HCT116 (cell line): Measurements from ENCODE around the gene PXMP2. TPM values are rescaled to one million over a fixed set of nuclear protein-coding genes. Genes with fewer than 3 reads are reported as not detected.

Experiments used
- ATAC-seq: fragments of 200-7000 bp; cut with Tn5 transposase; 2 replicates; pipeline ENCODE4 v1.9.1; 2020; ENCODE audit warnings: mild to moderate bottlenecking, moderate library complexity
- BruUV-seq: library from RNA; stranded (reverse); fragments of 400-500 nt; replicated peaks from 2 replicates; lab custom pipeline; 2021; lab: Mats Ljungman, UMichigan
- CTCF ChIA-PET: fragments of 300-600 bp; sonication (Branson Sonifier 250); formaldehyde crosslinking; loops from one replicate; lab custom pipeline; 2021; ENCODE audit warnings: antibody characterized with exemption; lab: Charles Lee
- POLR2A ChIA-PET: fragments of 300-600, 350-600 bp; sonication (Branson Sonifier 250); formaldehyde crosslinking; loops from one replicate; lab custom pipeline; 2021; ENCODE audit warnings: antibody characterized with exemption; lab: Charles Lee
- RAD21 ChIA-PET, 2 experiments: fragments of 300-600 bp; sonication (Branson Sonifier 250); formaldehyde crosslinking; loops; one replicate each; lab custom pipeline; 2023; ENCODE audit warnings: low total read pairs in 2 of 2; ENCODE audit not compliant: uncharacterized antibody in 2 of 2, unreplicated experiment in 2 of 2, low non-redundant PET in 1 of 2; lab: Charles Lee
- DNase-seq: peaks from one replicate; pipeline ENCODE4 v3.0.0-alpha.2; 2010; ENCODE audit warnings: low read depth, low spot score
- H2AFZ ChIP-seq: fragments of 200-600 bp; shearing (Covaris generic), sonication (generic); 2 replicates; pipeline ENCODE4 v1.6.1; 2017; ENCODE audit warnings: low read depth, mixed run types, mixed read lengths, antibody characterized with exemption, low read length; ENCODE audit not compliant: poor library complexity, severe bottlenecking
- H3K27ac ChIP-seq: 2 replicates; pipeline ENCODE4 v1.5.1; 2012; ENCODE audit warnings: low read depth, low read length
- H3K27me3 ChIP-seq: fragments of 200-600 bp; sonication (generic); 2 replicates; pipeline ENCODE4 v1.6.1; 2016; ENCODE audit warnings: mixed run types, low read length, mixed read lengths; ENCODE audit not compliant: insufficient read depth
- H3K36me3 ChIP-seq, 2 experiments: fragments of 200-500 bp in 1 of 2; fragments of 200-600 bp in 1 of 2; sonication (Bioruptor generic) in 1 of 2; sonication (generic) in 1 of 2; 2 replicates each; pipeline versions ENCODE4 v1.5.1 to v1.6.1; 2014 to 2016; ENCODE audit warnings: low read length in 2 of 2, inconsistent platforms in 1 of 2, mixed read lengths in 1 of 2, mixed run types in 1 of 2; ENCODE audit not compliant: insufficient read depth in 2 of 2, control insufficient read depth in 1 of 2
- H3K4me1 ChIP-seq, 2 experiments: fragments of 200-600 bp in 1 of 2; sonication (generic) in 1 of 2; 2 replicates each; pipeline versions ENCODE4 v1.5.1 to v1.6.1; 2012 to 2017; ENCODE audit warnings: low read length in 2 of 2, inconsistent platforms in 1 of 2, mild to moderate bottlenecking in 1 of 2, mixed read lengths in 1 of 2, mixed run types in 1 of 2, moderate library complexity in 1 of 2; ENCODE audit not compliant: insufficient read depth in 2 of 2, control insufficient read depth in 1 of 2
- H3K4me2 ChIP-seq: fragments of 200-600 bp; sonication (generic); 2 replicates; pipeline ENCODE4 v1.6.1; 2017; ENCODE audit warnings: mixed run types, low read length, mixed read lengths
- H3K4me3 ChIP-seq, 2 experiments: fragments of 200-600 bp in 1 of 2; sonication (generic) in 1 of 2; replicated peaks in 1 of 2; 2 replicates each; pipeline ENCODE4 v1.5.1; 2011 to 2016; ENCODE audit warnings: low read length in 2 of 2, control low read depth in 1 of 2, low read depth in 1 of 2, mild to moderate bottlenecking in 1 of 2, mixed read lengths in 1 of 2, mixed run types in 1 of 2
- H3K79me2 ChIP-seq: fragments of 200-600 bp; sonication (generic); 2 replicates; pipeline ENCODE4 v1.6.1; 2017; ENCODE audit warnings: mild to moderate bottlenecking, mixed run types, low read length, moderate library complexity, mixed read lengths; ENCODE audit not compliant: insufficient read depth
- H3K9ac ChIP-seq: fragments of 200-600 bp; sonication (generic); 2 replicates; pipeline ENCODE4 v1.6.1; 2016; ENCODE audit warnings: low read length, mixed read lengths
- H3K9me2 ChIP-seq: fragments of 200-600 bp; sonication (generic), shearing (Covaris generic); 2 replicates; pipeline ENCODE4 v1.6.1; 2017; ENCODE audit warnings: mixed run types, mild to moderate bottlenecking, moderate library complexity; ENCODE audit not compliant: insufficient read depth
- H3K9me3 ChIP-seq, 2 experiments: fragments of 200-500 bp in 1 of 2; fragments of 200-600 bp in 1 of 2; sonication (Bioruptor generic) in 1 of 2; sonication (generic) in 1 of 2; 2 replicates each; pipeline ENCODE4 v1.6.1; 2014 to 2017; ENCODE audit warnings: low read length in 2 of 2, mixed read lengths in 2 of 2, inconsistent platforms in 1 of 2, low read depth in 1 of 2, mild to moderate bottlenecking in 1 of 2, mixed run types in 1 of 2, moderate library complexity in 1 of 2; ENCODE audit not compliant: control insufficient read depth in 1 of 2, insufficient read depth in 1 of 2
- H4K20me1 ChIP-seq: fragments of 200-600 bp; sonication (generic), shearing (Covaris generic); 2 replicates; pipeline ENCODE4 v1.6.1; 2017; ENCODE audit warnings: mixed run types, mild to moderate bottlenecking, moderate library complexity; ENCODE audit not compliant: insufficient read depth
- CTCF ChIP-seq, 3 experiments: fragments of 200-600 bp in 1 of 3; sonication (generic) in 1 of 3; IDR thresholded peaks in 2 of 3; conservative IDR thresholded peaks in 1 of 3; 2 replicates each; pipeline ENCODE4 v1.5.1; 2012 to 2017; ENCODE audit warnings: low read depth in 2 of 3, low read length in 2 of 3, antibody characterized with exemption in 1 of 3, borderline replicate concordance in 1 of 3, control low read depth in 1 of 3, mild to moderate bottlenecking in 1 of 3, mixed read lengths in 1 of 3, mixed run types in 1 of 3, moderate library complexity in 1 of 3; ENCODE audit not compliant: insufficient read depth in 1 of 3
- EGR1 ChIP-seq: IDR thresholded peaks from 2 replicates; pipeline ENCODE4 v1.6.1; 2012; ENCODE audit warnings: low read depth
- ELF1 ChIP-seq: IDR thresholded peaks from 2 replicates; pipeline ENCODE4 v1.6.1; 2012; ENCODE audit warnings: low read depth, borderline replicate concordance
- EZH2 ChIP-seq: fragments of 200-600 bp; sonication (generic); IDR thresholded peaks from 2 replicates; pipeline ENCODE4 v1.6.1; 2017; ENCODE audit warnings: antibody characterized with exemption, mixed run types
- EZH2phosphoT487 ChIP-seq: fragments of 200-600 bp; IDR thresholded peaks from 2 replicates; pipeline ENCODE4 v1.6.1; 2018; ENCODE audit warnings: antibody characterized with exemption, borderline replicate concordance
- JUND ChIP-seq: IDR thresholded peaks from 2 replicates; pipeline ENCODE4 v1.6.1; 2012
- MAX ChIP-seq: IDR thresholded peaks from 2 replicates; pipeline ENCODE4 v1.6.1; 2012
- POLR2AphosphoS5 ChIP-seq: IDR thresholded peaks from 2 replicates; pipeline ENCODE4 v1.6.1; 2011; ENCODE audit warnings: mild to moderate bottlenecking, low read depth, low read length, moderate library complexity
- SP1 ChIP-seq: IDR thresholded peaks from 2 replicates; pipeline ENCODE4 v1.6.1; 2012; ENCODE audit warnings: low read depth
- SRF ChIP-seq: IDR thresholded peaks from 2 replicates; pipeline ENCODE4 v1.6.1; 2012; ENCODE audit warnings: low read depth
- YY1 ChIP-seq: IDR thresholded peaks from 2 replicates; pipeline ENCODE4 v1.6.1; 2011; ENCODE audit warnings: low read length, low read depth, moderate library complexity, mild to moderate bottlenecking; ENCODE audit not compliant: insufficient replicate concordance; ENCODE audit errors: extremely low read depth
- ZBTB33 ChIP-seq: IDR thresholded peaks from 2 replicates; pipeline ENCODE4 v1.6.1; 2011; ENCODE audit warnings: mild to moderate bottlenecking, low read length, moderate library complexity; ENCODE audit not compliant: insufficient replicate concordance; ENCODE audit errors: extremely low read depth
- ZFX ChIP-seq: fragments of 450-650 bp; IDR thresholded peaks from 2 replicates; pipeline ENCODE4 v1.6.1; 2017
- ZNF274 ChIP-seq: fragments of 200-500 bp; sonication (Bioruptor generic); IDR thresholded peaks from 2 replicates; pipeline ENCODE4 v1.6.1; 2014; ENCODE audit warnings: mild to moderate bottlenecking, low read depth, low read length, inconsistent platforms
- intact Hi-C: fragments of 100-400 bp; cut with micrococcal nuclease; formaldehyde crosslinking; loops from 2 replicates; pipeline ENCODE4 v1.10.0; 2022
- total RNA-seq: library from RNA; stranded (reverse); gene quantifications from one replicate; pipeline ENCODE4 v1.2.1, GENCODE V29; 2021; ENCODE audit not compliant: unreplicated experiment

Gene PXMP2
- total RNA-seq, 1 experiment from 2014 or later = 30.9 TPM

GRCh38 chr12:132653567-132654290 lies 33.7 kb upstream of the PXMP2 start:
- ATAC-seq (no peak), DNase-seq (no peak)
- Histone ChIP-seq H3K9me3 (no peaks in the 10 kb centered on the region), H3K36me3 (peaks cover 58 to 59% of the 10 kb centered on the region in 2 experiments), H3K27ac (no peak overlapping the region), H2AFZ (no peak overlapping the region), H3K27me3 (no peaks in the 10 kb centered on the region), H3K4me2 (no peak overlapping the region), H3K9ac (no peak overlapping the region), H3K4me3 (no peak overlapping the region), H4K20me1 (no peaks in the 10 kb centered on the region), H3K9me2 (no peaks in the 10 kb centered on the region), H3K4me1 (no peaks in the 10 kb centered on the region), H3K79me2 (no peaks in the 10 kb centered on the region)
- intact Hi-C loops = no loop called here
- ChIA-PET RAD21 (no interaction called here), POLR2A (no interaction called here), CTCF (no interaction called here)
- BruUV-seq = no TSS peak
- no peak for TF ChIP-seq SP1
- no peak for TF ChIP-seq JUND
- no peak for TF ChIP-seq ZFX
- no peak for TF ChIP-seq EGR1
- no peak for TF ChIP-seq SRF
- TF ChIP-seq ZNF274 = no peak
- TF ChIP-seq EZH2 = no peak
- TF ChIP-seq EZH2phosphoT487 = no peak
- TF ChIP-seq, all 23 proteins: peak for 0

GRCh38 chr12:132657004-132657727 lies 30.2 kb upstream of the PXMP2 start:
- Histone ChIP-seq H3K9me3 (no peaks in the 10 kb centered on the region), H3K27me3 (no peaks in the 10 kb centered on the region), H4K20me1 (no peaks in the 10 kb centered on the region), H3K9ac (no peak overlapping the region), H3K27ac (no peak overlapping the region), H3K4me1 (no peaks in the 10 kb centered on the region), H3K4me2 (no peak overlapping the region), H3K9me2 (no peaks in the 10 kb centered on the region), H3K36me3 (peaks cover 66 to 74% of the 10 kb centered on the region in 2 experiments), H3K79me2 (0 out of 2 replicates have a peak, but pooled peaks cover 3% of the 10 kb centered on the region), H3K4me3 (no peak overlapping the region), H2AFZ (no peak overlapping the region)
- DNase-seq (no peak), ATAC-seq (no peak; the same call in 1 of the 2 replicates)
- intact Hi-C loops = no loop called here
- ChIA-PET CTCF (no interaction called here), POLR2A (no interaction called here), RAD21 (no interaction called here)
- no TSS peak for BruUV-seq
- TF ChIP-seq ZBTB33 (no peak), POLR2AphosphoS5 (no peak), ELF1 (no peak), EZH2 (no peak), CTCF (IDR thresholded peaks at IDR 0.05 in 2 of 3, conservative IDR thresholded peaks at IDR 0.05 in 1 of 3; ENCODE audit: borderline replicate concordance in 1 of 3, insufficient read depth in 1 of 3, low read depth in 2 of 3, low read length in 2 of 3) (no peak), MAX (no peak), EGR1 (no peak), ZFX (no peak), ZNF274 (no peak), YY1 (no peak), EZH2phosphoT487 (no peak)
